H1 (cell line): Measurements from ENCODE around the gene ZNF155. TPM values are rescaled to one million over a fixed set of nuclear protein-coding genes. Genes with fewer than 3 reads are reported as not detected.

ENCODE experiments used
- CEBPB ChIP-seq: IDR thresholded peaks from 2 replicates; pipeline ENCODE4 v1.6.1; 2012; ENCODE audit warnings: low read depth, low read length
- polyA plus RNA-seq, 7 experiments: library from polyadenylated mRNA; depleted of rRNA in 3 of 7; stranded (reverse) in 5 of 7; unstranded in 2 of 7; fragments of >200 nt in 5 of 7; fragments of 200-250 nt in 2 of 7; gene quantifications; 1 replicate in 5 of 7; 2 replicates in 1 of 7; 4 replicates in 1 of 7; pipeline versions ENCODE4 v1.2.1 to v1.2.3, GENCODE V29; 2011 to 2013; ENCODE audit warnings: missing spikeins in 2 of 7, mixed read lengths in 2 of 7
- total RNA-seq: library from RNA; stranded (reverse); fragmentation: NEBNext Ultra II Directional; extraction: Animal tissue kit (Norgen Biotek cat#: 25700); gene quantifications from 2 replicates; pipeline ENCODE4 v1.2.1, GENCODE V29; 2021

Gene ZNF155
- total and polyA plus RNA-seq, 2 of the 8 experiments (the other 6 are each of a cell fraction or from before 2014, with no cell fraction given): 3.1 to 9.0 TPM

GRCh38 chr19:44021221-44021620 is 37.2 kb downstream of the ZNF155 start (continued):
- no peak for TF ChIP-seq CEBPB
